Cardiac fibroblast (primary cell): ENCODE data around the gene UBP1.

ENCODE experiments used
- DNase-seq, 2 donors: peaks; one replicate each; pipeline versions ENCODE4 v3.0.0 to v3.0.0-alpha.2; 2010; ENCODE audit warnings: low read depth in 2 of 2
- H3K4me3 ChIP-seq, 2 donors: replicated peaks in 1 of 2; 1 replicate in 1 of 2; 2 replicates in 1 of 2; pipeline ENCODE4 v1.5.1; 2011; ENCODE audit warnings: low read depth in 2 of 2, low read length in 2 of 2, mild to moderate bottlenecking in 2 of 2, moderate library complexity in 1 of 2
- CTCF ChIP-seq: IDR thresholded peaks from one replicate; pipeline ENCODE4 v1.5.1; 2011; ENCODE audit warnings: low read depth, mild to moderate bottlenecking, low read length, inconsistent platforms

The UBP1 gene

GRCh38 chr3:33440328-33441224 is at the start of gene UBP1:
TSS of gene UBP1 (minus strand) at chr3:33440405. CDS start at chr3:33439848, 557 bp downstream.
- TF ChIP-seq CTCF: no peak

GRCh38 chr3:33488683-33489082 is 48.5 kb upstream of the UBP1 start:
- no peak overlapping the region for H3K4me3 ChIP-seq
- TF ChIP-seq CTCF: no peak
- no peak for DNase-seq

More at GRCh38 chr3:33440328-33441224, at the start of gene UBP1:
- peak within 1 kb of the TSS; percentile 89 to 95 for H3K4me3 ChIP-seq
- DNase-seq: peak; percentile 100

GRCh38 chr3:33488246-33488645 is 48.0 kb upstream of the UBP1 start:
- no peak overlapping the region for H3K4me3 ChIP-seq
- TF ChIP-seq CTCF: no peak
- DNase-seq: no peak

- DNase-seq: peak; percentile 15 to 25
- no peak overlapping the region for H3K4me3 ChIP-seq
- TF ChIP-seq CTCF: no peak
Observed at GRCh38 chr3:33482111-33482521, 41.9 kb upstream of the UBP1 start.

- H3K4me3 ChIP-seq: no peak overlapping the region
- DNase-seq: no peak
- no peak for TF ChIP-seq CTCF
Observed at GRCh38 chr3:33474896-33475295, 34.7 kb upstream of the UBP1 start.

- TF ChIP-seq CTCF: no peak
- no peak for DNase-seq
- no peak overlapping the region for H3K4me3 ChIP-seq
Observed at GRCh38 chr3:33473813-33474212, 33.6 kb upstream of the UBP1 start.
